Small intestine (tissue), 7 donors: ENCODE measurements around the gene TECTA. TPM values are rescaled to one million over a fixed set of nuclear protein-coding genes. Genes with fewer than 3 reads are reported as not detected.

Experiments used
- DNase-seq, 2 donors: peaks; one replicate each; pipeline versions ENCODE4 v3.0.0 to v3.0.0-alpha.2; 2013
- FAIRE-seq: peaks from 2 replicates; lab custom pipeline; 2012; peaks lifted over from hg19 to GRCh38; lab: Jason Lieb, UNC
- H3K27ac ChIP-seq, 3 donors: one replicate each; pipeline ENCODE4 v1.5.1; 2013; ENCODE audit warnings: low read length in 2 of 3, mild to moderate bottlenecking in 2 of 3, control low read depth in 1 of 3, inconsistent platforms in 1 of 3, low read depth in 1 of 3, moderate library complexity in 1 of 3
- H3K27me3 ChIP-seq, 3 donors: one replicate each; pipeline ENCODE4 v1.6.1; 2013; ENCODE audit warnings: low read length in 3 of 3, inconsistent platforms in 1 of 3; ENCODE audit not compliant: control insufficient read depth in 3 of 3, insufficient read depth in 3 of 3
- H3K36me3 ChIP-seq, 3 donors: one replicate each; pipeline ENCODE4 v1.6.1; 2013; ENCODE audit warnings: low read length in 3 of 3, inconsistent platforms in 1 of 3, low read depth in 1 of 3, mild to moderate bottlenecking in 1 of 3, moderate library complexity in 1 of 3; ENCODE audit not compliant: control insufficient read depth in 3 of 3, insufficient read depth in 2 of 3
- H3K4me1 ChIP-seq, 3 donors: one replicate each; pipeline ENCODE4 v1.6.1; 2013; ENCODE audit warnings: low read length in 2 of 3, inconsistent platforms in 1 of 3, low read depth in 1 of 3, mild to moderate bottlenecking in 1 of 3, moderate library complexity in 1 of 3; ENCODE audit not compliant: control insufficient read depth in 3 of 3, insufficient read depth in 2 of 3
- H3K4me3 ChIP-seq, 3 donors: one replicate each; pipeline ENCODE4 v1.5.1; 2013; ENCODE audit warnings: low read length in 3 of 3, control low read depth in 1 of 3, inconsistent platforms in 1 of 3, low read depth in 1 of 3, mild to moderate bottlenecking in 1 of 3, moderate library complexity in 1 of 3
- H3K9me3 ChIP-seq, 2 donors: one replicate each; pipeline ENCODE4 v1.6.1; 2013; ENCODE audit warnings: low read depth in 1 of 2, low read length in 1 of 2; ENCODE audit not compliant: control insufficient read depth in 2 of 2, insufficient read depth in 1 of 2
- WGBS, 3 donors: extraction: QIAGEN DNeasy Blood & Tissue Kit; methylation state at CpG; one replicate each; pipeline ENCODE4 v1.1.7; 2013; 5-methylcytosine and 5-hydroxymethylcytosine counted together
- polyA plus RNA-seq, 4 donors: library from polyadenylated mRNA; stranded (reverse) in 3 of 4; unstranded in 1 of 4; fragments of 200-250 nt in 3 of 4; fragments of 120-200 nt in 1 of 4; gene quantifications; one replicate each; pipeline versions ENCODE4 v1.2.1 to v1.2.3, GENCODE V29; 2013
- donor health status: healthy with polysubstance abuse.
- donor health status: control.
- donor health status: control.
- donor health status: Bipolar disorder and iron deficiency.
- donor health status: healthy.

TECTA gene
- polyA plus RNA-seq, 4 donors: 0.21 to 2.9 TPM; not detected in 2

DNA sequence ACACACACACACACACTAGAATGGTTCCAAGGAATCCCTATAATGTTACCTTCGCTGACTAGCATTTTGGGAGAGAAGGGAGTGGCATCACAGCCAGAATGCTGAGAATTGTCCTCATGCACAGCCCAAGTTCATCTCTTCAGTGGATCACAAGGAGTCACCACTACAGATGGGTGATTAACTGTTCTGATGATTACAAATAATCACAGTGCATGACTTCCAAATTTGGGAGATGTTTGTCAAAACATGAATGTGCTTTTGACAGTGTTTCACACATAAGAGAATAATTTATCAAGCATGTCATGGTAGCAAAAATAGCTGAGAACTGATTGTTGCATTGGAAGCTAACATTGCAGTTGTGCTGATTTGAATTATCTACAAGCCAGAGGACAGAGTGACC, 110.6 kb downstream of the TECTA start:
- Histone ChIP-seq H3K27ac (no peak overlapping the region), H3K4me1 (no peaks in the 10 kb centered on the region), H3K4me3 (no peak overlapping the region), H3K27me3 (peaks cover 0 to 2% (median 0%) of the 10 kb centered on the region in 3 donors), H3K9me3 (no peaks in the 10 kb centered on the region), H3K36me3 (no peaks in the 10 kb centered on the region)
- WGBS, 3 donors: 87 to 92% (median 91%) methylated on average over 1 of the region's 1 CpG
- FAIRE-seq: no peak
- DNase-seq: no peak

GRCh38 chr11:121212536-121213361, 111.7 kb downstream of the TECTA start:
- Histone ChIP-seq H3K27ac (no peak overlapping the region), H3K4me3 (no peak overlapping the region), H3K36me3 (no peaks in the 10 kb centered on the region), H3K4me1 (no peaks in the 10 kb centered on the region), H3K27me3 (peaks cover 0 to 2% (median 0%) of the 10 kb centered on the region in 3 donors), H3K9me3 (no peaks in the 10 kb centered on the region)
- DNase-seq (no peak), FAIRE-seq (no peak)
- 73 to 81% (median 77%) methylated on average over 3 of the region's 3 CpGs for WGBS, 3 donors

GRCh38 chr11:121213362-121213893, 112.4 kb downstream of the TECTA start:
- Histone ChIP-seq H3K27ac (no peak overlapping the region), H3K4me3 (no peak overlapping the region), H3K4me1 (no peaks in the 10 kb centered on the region), H3K36me3 (no peaks in the 10 kb centered on the region), H3K27me3 (peaks cover 0 to 2% (median 0%) of the 10 kb centered on the region in 3 donors), H3K9me3 (no peaks in the 10 kb centered on the region)
- no peak for DNase-seq
- FAIRE-seq: no peak
- 62 to 65% (median 62%) methylated on average over 3 of the region's 3 CpGs for WGBS, 3 donors

GRCh38 chr11:121214861-121215260, 113.8 kb downstream of the TECTA start:
- DNase-seq (no peak), FAIRE-seq (no peak)
- Histone ChIP-seq H3K36me3 (no peaks in the 10 kb centered on the region), H3K4me1 (no peaks in the 10 kb centered on the region), H3K9me3 (no peaks in the 10 kb centered on the region), H3K27me3 (peaks cover 0 to 4% (median 0%) of the 10 kb centered on the region in 3 donors), H3K27ac (no peak overlapping the region), H3K4me3 (no peak overlapping the region)

GRCh38 chr11:121221496-121222200, 120.6 kb downstream of the TECTA start:
- Histone ChIP-seq H3K4me1 (peaks cover 0 to 3% (median 0%) of the 10 kb centered on the region in 3 donors), H3K36me3 (no peaks in the 10 kb centered on the region), H3K4me3 (no peak overlapping the region), H3K27ac (no peak overlapping the region), H3K9me3 (peaks cover 0 to 3% of the 10 kb centered on the region in 2 donors), H3K27me3 (peaks cover 0 to 11% (median 0%) of the 10 kb centered on the region in 3 donors)
- 41 to 63% (median 49%) methylated on average over 5 of the region's 5 CpGs for WGBS, 3 donors
- FAIRE-seq: no peak
- DNase-seq: no peak

GRCh38 chr11:121223161-121223560, 122.1 kb downstream of the TECTA start:
- DNase-seq (no peak), FAIRE-seq (no peak)
- Histone ChIP-seq H3K27ac (no peak overlapping the region), H3K4me1 (peaks cover 0 to 3% (median 3%) of the 10 kb centered on the region in 3 donors), H3K9me3 (peaks cover 0 to 7% of the 10 kb centered on the region in 2 donors), H3K4me3 (no peak overlapping the region), H3K36me3 (no peaks in the 10 kb centered on the region), H3K27me3 (peaks cover 0 to 11% (median 0%) of the 10 kb centered on the region in 3 donors)
- 74 to 79% (median 76%) methylated on average over 4 of the region's 4 CpGs for WGBS, 3 donors

GRCh38 chr11:121225382-121225781, 124.3 kb downstream of the TECTA start:
- Histone ChIP-seq H3K4me3 (no peak overlapping the region), H3K9me3 (peaks cover 0 to 7% of the 10 kb centered on the region in 2 donors), H3K4me1 (peaks cover 0 to 7% (median 3%) of the 10 kb centered on the region in 3 donors), H3K27me3 (peaks cover 0 to 4% (median 0%) of the 10 kb centered on the region in 3 donors), H3K27ac (peak overlapping the region in 1 of 3 donors; percentile 11), H3K36me3 (no peaks in the 10 kb centered on the region)
- DNase-seq: peak; percentile 46 to 67
- FAIRE-seq: no peak
- 12 to 59% (median 21%) methylated on average over 4 of the region's 4 CpGs for WGBS, 3 donors
